ENCODE data around the gene UFD1.

The UFD1 gene

DNA sequence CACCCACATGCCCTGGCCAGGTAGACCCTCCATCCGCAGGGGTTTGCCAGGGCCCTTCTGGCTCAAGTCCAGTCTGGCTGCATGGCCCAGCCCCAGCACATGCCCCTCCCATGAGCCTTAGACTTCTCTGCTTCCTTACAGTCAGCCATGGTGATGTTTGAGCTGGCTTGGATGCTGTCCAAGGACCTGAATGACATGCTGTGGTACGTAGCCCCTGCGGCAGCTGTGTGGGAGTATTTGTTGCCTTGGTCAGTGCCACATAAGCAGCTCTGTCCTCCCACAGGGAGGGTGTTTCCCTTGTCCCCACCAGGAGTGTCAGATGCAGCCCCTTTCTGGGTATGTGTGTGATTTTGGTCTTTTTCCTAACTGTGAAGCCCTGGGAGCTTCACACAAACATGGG is 18.3 kb upstream of the UFD1 start:
- DNase-seq (ENCODE audit: low spot score): no peak
- TF ChIP-seq CTCF (IDR thresholded peaks at IDR 0.05; ENCODE audit: poor library complexity, severe bottlenecking): no peak
- Histone ChIP-seq H3K9me3 (ENCODE audit: severe bottlenecking) (no peaks in the 10 kb centered on the region), H3K27ac (ENCODE audit: poor library complexity, severe bottlenecking) (no peak overlapping the region), H3K27me3 (ENCODE audit: insufficient read depth, poor library complexity, severe bottlenecking) (no peaks in the 10 kb centered on the region), H3K4me3 (ENCODE audit: severe bottlenecking) (no peak overlapping the region), H3K4me1 (ENCODE audit: insufficient read depth, poor library complexity, severe bottlenecking) (no peaks in the 10 kb centered on the region), H3K36me3 (ENCODE audit: low read depth) (peaks cover 57% of the 10 kb centered on the region)
- ATAC-seq (ENCODE audit: low read depth): peak; percentile 57; the same call in 2 of the 3 replicates

GRCh38 chr22:19496324-19496630 is 17.3 kb upstream of the UFD1 start:
- H3K4me3 ChIP-seq (ENCODE audit: severe bottlenecking): no peak overlapping the region
- no peak overlapping the region for H3K27ac ChIP-seq (ENCODE audit: poor library complexity, severe bottlenecking)
- TF ChIP-seq CTCF (IDR thresholded peaks at IDR 0.05; ENCODE audit: poor library complexity, severe bottlenecking): no peak
- no peak for ATAC-seq (ENCODE audit: low read depth)
- H3K9me3 ChIP-seq (ENCODE audit: severe bottlenecking): no peaks in the 10 kb centered on the region
- DNase-seq (ENCODE audit: low spot score): no peak
- no peaks in the 10 kb centered on the region for H3K27me3 ChIP-seq (ENCODE audit: insufficient read depth, poor library complexity, severe bottlenecking)
- H3K36me3 ChIP-seq (ENCODE audit: low read depth): peaks cover 62% of the 10 kb centered on the region
- H3K4me1 ChIP-seq (ENCODE audit: insufficient read depth, poor library complexity, severe bottlenecking): no peaks in the 10 kb centered on the region

GRCh38 chr22:19495562-19496323 is 16.8 kb upstream of the UFD1 start:
- H3K4me3 ChIP-seq (ENCODE audit: severe bottlenecking): no peak overlapping the region
- DNase-seq (ENCODE audit: low spot score): no peak
- no peaks in the 10 kb centered on the region for H3K9me3 ChIP-seq (ENCODE audit: severe bottlenecking)
- no peaks in the 10 kb centered on the region for H3K4me1 ChIP-seq (ENCODE audit: insufficient read depth, poor library complexity, severe bottlenecking)
- no peak for ATAC-seq (ENCODE audit: low read depth)
- TF ChIP-seq CTCF (IDR thresholded peaks at IDR 0.05; ENCODE audit: poor library complexity, severe bottlenecking): no peak
- no peak overlapping the region for H3K27ac ChIP-seq (ENCODE audit: poor library complexity, severe bottlenecking)
- no peaks in the 10 kb centered on the region for H3K27me3 ChIP-seq (ENCODE audit: insufficient read depth, poor library complexity, severe bottlenecking)
- H3K36me3 ChIP-seq (ENCODE audit: low read depth): peaks cover 67% of the 10 kb centered on the region

GRCh38 chr22:19494676-19495173 is 15.7 kb upstream of the UFD1 start:
- H3K36me3 ChIP-seq (ENCODE audit: low read depth): peaks cover 75% of the 10 kb centered on the region
- no peaks in the 10 kb centered on the region for H3K27me3 ChIP-seq (ENCODE audit: insufficient read depth, poor library complexity, severe bottlenecking)
- H3K4me3 ChIP-seq (ENCODE audit: severe bottlenecking): no peak overlapping the region
- H3K4me1 ChIP-seq (ENCODE audit: insufficient read depth, poor library complexity, severe bottlenecking): no peaks in the 10 kb centered on the region
- DNase-seq (ENCODE audit: low spot score) (no peak), ATAC-seq (ENCODE audit: low read depth) (no peak)
- no peak for TF ChIP-seq CTCF (IDR thresholded peaks at IDR 0.05; ENCODE audit: poor library complexity, severe bottlenecking)
- no peak overlapping the region for H3K27ac ChIP-seq (ENCODE audit: poor library complexity, severe bottlenecking)
- no peaks in the 10 kb centered on the region for H3K9me3 ChIP-seq (ENCODE audit: severe bottlenecking)

- Histone ChIP-seq H3K36me3 (ENCODE audit: low read depth) (peaks cover 81% of the 10 kb centered on the region), H3K27ac (ENCODE audit: poor library complexity, severe bottlenecking) (no peak overlapping the region), H3K9me3 (ENCODE audit: severe bottlenecking) (no peaks in the 10 kb centered on the region), H3K4me3 (ENCODE audit: severe bottlenecking) (no peak overlapping the region), H3K4me1 (ENCODE audit: insufficient read depth, poor library complexity, severe bottlenecking) (no peaks in the 10 kb centered on the region), H3K27me3 (ENCODE audit: insufficient read depth, poor library complexity, severe bottlenecking) (no peaks in the 10 kb centered on the region)
- DNase-seq (ENCODE audit: low spot score): no peak
- ATAC-seq (ENCODE audit: low read depth): no peak
- TF ChIP-seq CTCF (IDR thresholded peaks at IDR 0.05; ENCODE audit: poor library complexity, severe bottlenecking): no peak
Observed at GRCh38 chr22:19494001-19494560, 15.1 kb upstream of the UFD1 start.

All from RWPE2 (cell line).